ENCODE measurements around the gene APLP2. TPM values are rescaled to one million over a fixed set of nuclear protein-coding genes. Genes with fewer than 3 reads are reported as not detected.

The APLP2 gene
- total RNA-seq, 1 experiment from 2014 or later, result 447 TPM

DNA sequence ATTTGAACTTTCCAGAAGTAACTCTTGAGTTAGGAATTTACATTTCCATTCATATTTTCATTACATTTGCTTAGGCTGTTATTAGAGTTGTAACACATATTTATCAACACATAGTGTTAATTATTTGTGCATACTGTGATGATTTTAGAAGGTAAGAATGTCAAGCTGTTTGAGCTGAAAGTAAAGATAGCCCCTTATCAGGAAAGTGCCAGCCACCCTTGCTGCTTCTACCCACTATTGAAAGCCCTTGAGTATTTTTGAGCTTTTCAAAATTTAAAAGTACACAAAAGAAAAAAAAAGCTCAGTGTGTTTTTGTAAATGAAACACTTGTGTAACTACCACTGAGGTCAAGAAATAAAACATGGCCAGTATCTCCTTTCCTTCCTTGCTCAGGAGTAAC, 8.0 kb downstream of the APLP2 start:
- BruUV-seq (replicated peaks), result no TSS peak
- TF ChIP-seq, protein P1, sequence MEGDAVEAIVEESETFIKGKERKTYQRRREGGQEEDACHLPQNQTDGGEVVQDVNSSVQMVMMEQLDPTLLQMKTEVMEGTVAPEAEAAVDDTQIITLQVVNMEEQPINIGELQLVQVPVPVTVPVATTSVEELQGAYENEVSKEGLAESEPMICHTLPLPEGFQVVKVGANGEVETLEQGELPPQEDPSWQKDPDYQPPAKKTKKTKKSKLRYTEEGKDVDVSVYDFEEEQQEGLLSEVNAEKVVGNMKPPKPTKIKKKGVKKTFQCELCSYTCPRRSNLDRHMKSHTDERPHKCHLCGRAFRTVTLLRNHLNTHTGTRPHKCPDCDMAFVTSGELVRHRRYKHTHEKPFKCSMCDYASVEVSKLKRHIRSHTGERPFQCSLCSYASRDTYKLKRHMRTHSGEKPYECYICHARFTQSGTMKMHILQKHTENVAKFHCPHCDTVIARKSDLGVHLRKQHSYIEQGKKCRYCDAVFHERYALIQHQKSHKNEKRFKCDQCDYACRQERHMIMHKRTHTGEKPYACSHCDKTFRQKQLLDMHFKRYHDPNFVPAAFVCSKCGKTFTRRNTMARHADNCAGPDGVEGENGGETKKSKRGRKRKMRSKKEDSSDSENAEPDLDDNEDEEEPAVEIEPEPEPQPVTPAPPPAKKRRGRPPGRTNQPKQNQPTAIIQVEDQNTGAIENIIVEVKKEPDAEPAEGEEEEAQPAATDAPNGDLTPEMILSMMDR (IDR thresholded peaks at IDR 0.05; ENCODE audit: unreplicated experiment), result no peak
- peaks cover 4% of the 10 kb centered on the region for H3K36me3 Mint-ChIP-seq (ENCODE audit: insufficient read depth, unreplicated experiment)
- H3K9me3 Mint-ChIP-seq (ENCODE audit: low read depth, unreplicated experiment), result no peaks in the 10 kb centered on the region
- H3K27ac Mint-ChIP-seq (ENCODE audit: unreplicated experiment), result no peak overlapping the region
- no peaks in the 10 kb centered on the region for H3K27me3 Mint-ChIP-seq (ENCODE audit: unreplicated experiment)
- no peak overlapping the region for H3K4me3 Mint-ChIP-seq (ENCODE audit: low read depth, unreplicated experiment)
- CTCF ChIA-PET, result interaction anchor here (0.7 kb wide), 1 partner anchor 176 kb away, joined by 5 read pairs; no protein-coding TSS in a partner anchor
- no peak for DNase-seq
- H3K4me1 Mint-ChIP-seq (ENCODE audit: low read depth, unreplicated experiment), result peaks cover 25% of the 10 kb centered on the region
- intact Hi-C loops (cut with micrococcal nuclease; ENCODE audit: unreplicated experiment), result no loop called here

DNA sequence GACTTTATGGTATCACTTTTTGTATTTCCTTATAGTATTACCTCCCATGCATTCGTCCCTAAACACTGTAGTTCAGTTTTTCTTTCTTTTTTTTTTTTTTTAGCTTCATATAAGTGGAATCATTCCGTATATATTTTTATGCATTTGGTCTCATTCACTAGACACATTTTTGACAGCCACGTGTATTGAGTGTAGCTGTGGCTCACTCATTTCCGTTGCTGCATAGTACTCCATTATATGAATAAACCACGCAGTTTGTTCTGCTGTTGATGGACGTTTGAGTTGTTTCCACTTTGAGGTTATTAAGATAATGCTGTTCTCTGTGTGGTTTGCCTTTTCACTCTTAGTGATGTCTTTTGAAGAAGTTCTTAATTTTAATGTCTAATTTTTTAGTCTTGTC, 8.4 kb downstream of the APLP2 start:
- CTCF ChIA-PET, result interaction anchor here (0.6 kb wide), 2 partner anchors 14 to 23 kb away, joined by 3 to 5 read pairs; no protein-coding TSS in a partner anchor
- no peak overlapping the region for H3K4me3 Mint-ChIP-seq (ENCODE audit: low read depth, unreplicated experiment)
- peaks cover 25% of the 10 kb centered on the region for H3K4me1 Mint-ChIP-seq (ENCODE audit: low read depth, unreplicated experiment)
- H3K36me3 Mint-ChIP-seq (ENCODE audit: insufficient read depth, unreplicated experiment), result peaks cover 4% of the 10 kb centered on the region
- no peaks in the 10 kb centered on the region for H3K27me3 Mint-ChIP-seq (ENCODE audit: unreplicated experiment)
- H3K27ac Mint-ChIP-seq (ENCODE audit: unreplicated experiment), result no peak overlapping the region
- intact Hi-C loops (cut with micrococcal nuclease; ENCODE audit: unreplicated experiment), result no loop called here
- no peaks in the 10 kb centered on the region for H3K9me3 Mint-ChIP-seq (ENCODE audit: low read depth, unreplicated experiment)
- TF ChIP-seq, protein P1 (IDR thresholded peaks at IDR 0.05; ENCODE audit: unreplicated experiment), result no peak
- DNase-seq, result no peak
- no TSS peak for BruUV-seq (replicated peaks)

DNA sequence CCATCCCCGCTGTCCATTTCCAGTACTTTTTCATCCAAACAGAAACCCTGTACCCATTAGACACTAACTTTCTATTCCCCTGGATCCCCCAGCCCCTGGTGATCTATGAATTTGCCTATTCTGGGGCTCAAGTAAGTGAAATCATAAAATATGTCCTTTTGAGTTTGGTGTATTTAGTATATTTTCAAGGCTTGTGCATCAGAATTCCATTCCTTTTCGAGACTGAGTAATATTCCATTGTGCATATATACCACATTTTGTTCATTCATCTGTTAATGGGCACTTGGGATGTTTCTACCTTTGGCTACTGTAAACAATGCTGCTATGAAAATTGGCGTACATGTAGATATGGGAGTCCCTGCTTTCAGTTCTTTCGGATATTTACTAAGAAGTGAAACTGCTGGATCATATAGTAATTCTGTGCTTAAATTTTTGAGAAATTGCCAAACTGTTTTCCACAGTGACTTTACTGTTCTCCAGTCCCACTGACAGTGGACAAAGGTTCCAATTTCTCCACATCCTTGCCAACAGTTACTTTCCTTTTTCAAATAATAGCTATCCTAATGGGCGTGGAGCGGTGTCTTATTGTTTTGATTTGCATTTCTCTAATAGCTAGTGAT, 16.1 kb downstream of the APLP2 start:
- Mint-ChIP-seq H3K9me3 (ENCODE audit: low read depth, unreplicated experiment) (no peaks in the 10 kb centered on the region), H3K36me3 (ENCODE audit: insufficient read depth, unreplicated experiment) (peaks cover 18% of the 10 kb centered on the region), H3K27ac (ENCODE audit: unreplicated experiment) (no peak overlapping the region), H3K4me3 (ENCODE audit: low read depth, unreplicated experiment) (no peak overlapping the region), H3K4me1 (ENCODE audit: low read depth, unreplicated experiment) (peaks cover 45% of the 10 kb centered on the region), H3K27me3 (ENCODE audit: unreplicated experiment) (no peaks in the 10 kb centered on the region)
- intact Hi-C loops (cut with micrococcal nuclease; ENCODE audit: unreplicated experiment), result loop anchor here (5.0 kb wide), 1 partner anchor 93 kb away; no protein-coding TSS in a partner anchor
- no TSS peak for BruUV-seq (replicated peaks)
- no peak for DNase-seq
- CTCF ChIA-PET, result interaction anchor here (0.7 kb wide), 1 partner anchor 11 kb away, joined by 3 read pairs; no protein-coding TSS in a partner anchor
- TF ChIP-seq, protein P1 (IDR thresholded peaks at IDR 0.05; ENCODE audit: unreplicated experiment), result no peak

DNA sequence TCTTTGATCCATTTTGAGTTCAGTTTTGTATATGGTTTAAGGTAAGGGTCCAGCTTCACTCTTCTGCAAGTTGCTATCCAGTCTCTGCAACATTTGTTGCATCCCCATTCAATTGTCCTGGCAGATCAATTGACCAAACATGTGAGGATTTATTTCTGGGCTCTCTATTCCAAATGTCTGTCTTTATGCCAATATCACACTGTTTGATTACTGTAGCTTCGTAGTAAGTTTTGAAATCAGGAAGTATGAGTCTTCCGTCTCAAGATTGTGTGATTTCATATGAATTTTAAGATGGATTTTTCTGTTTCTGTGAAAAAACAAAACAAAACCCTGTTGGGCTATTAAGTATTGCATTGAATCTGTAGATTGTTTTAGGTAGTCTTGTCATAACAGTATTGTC, 17.0 kb downstream of the APLP2 start:
- Mint-ChIP-seq H3K27me3 (ENCODE audit: unreplicated experiment) (no peaks in the 10 kb centered on the region), H3K4me1 (ENCODE audit: low read depth, unreplicated experiment) (peaks cover 45% of the 10 kb centered on the region), H3K4me3 (ENCODE audit: low read depth, unreplicated experiment) (no peak overlapping the region), H3K36me3 (ENCODE audit: insufficient read depth, unreplicated experiment) (peaks cover 18% of the 10 kb centered on the region), H3K9me3 (ENCODE audit: low read depth, unreplicated experiment) (no peaks in the 10 kb centered on the region), H3K27ac (ENCODE audit: unreplicated experiment) (no peak overlapping the region)
- TF ChIP-seq, protein P1 (IDR thresholded peaks at IDR 0.05; ENCODE audit: unreplicated experiment), result no peak
- no peak for DNase-seq
- intact Hi-C loops (cut with micrococcal nuclease; ENCODE audit: unreplicated experiment), result loop anchor here (5.0 kb wide), 1 partner anchor 94 kb away; no protein-coding TSS in a partner anchor
- CTCF ChIA-PET, result interaction anchor here (1.1 kb wide), 1 partner anchor 37 kb away, joined by 4 read pairs; no protein-coding TSS in a partner anchor
- BruUV-seq (replicated peaks), result no TSS peak

Measured in Calu3 (cell line).